GM19324 (cell line): Measurements from ENCODE around the gene PACRGL.

Experiments
- ATAC-seq: cut with Tn5 transposase; IDR thresholded peaks from one replicate; pipeline ENCODE4 v1.9.1; 2021; ENCODE audit warnings: mild to moderate bottlenecking, moderate library complexity; ENCODE audit not compliant: unreplicated experiment, low FRiP score

The PACRGL gene

DNA sequence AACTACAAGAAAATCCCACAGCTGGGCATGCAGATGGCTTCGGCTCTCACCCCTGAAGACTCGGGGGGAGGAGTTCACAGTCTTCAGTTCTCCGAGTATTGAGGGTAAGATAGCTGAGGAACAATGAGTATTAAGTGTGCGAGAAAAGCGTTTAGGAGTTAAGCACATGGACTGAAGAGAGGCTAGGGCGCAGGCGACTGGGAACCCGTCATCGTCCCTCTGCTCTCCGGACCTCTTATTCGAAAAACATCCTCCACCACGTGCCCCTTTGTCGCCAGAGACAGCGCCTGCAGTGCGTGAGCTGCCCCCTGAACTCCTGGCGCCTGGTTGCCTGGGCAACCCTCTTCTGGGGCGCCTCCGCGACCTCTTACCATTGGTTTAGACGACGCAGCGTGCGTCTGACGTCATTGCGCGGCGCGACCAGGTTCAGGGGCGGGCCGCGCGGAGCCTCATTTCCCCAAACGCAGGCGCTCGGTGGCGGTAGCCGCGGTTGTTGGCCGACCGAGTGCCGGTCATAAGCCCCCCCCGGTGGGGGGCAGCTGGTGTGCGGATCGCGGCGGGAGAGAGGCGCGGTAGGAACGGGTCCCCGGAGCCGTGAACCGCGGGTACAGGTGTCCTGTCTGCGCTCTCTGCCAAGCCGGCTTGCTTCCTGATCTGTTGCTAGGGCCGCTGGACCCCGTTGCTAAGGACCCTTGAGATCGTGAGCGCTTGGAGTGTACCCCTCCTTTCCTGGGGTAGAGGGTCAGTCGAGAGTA lies at the start of gene PACRGL:
PACRGL (plus strand) TSS at position 452 of the 755 bp plus-strand sequence. CDS start 4,024 bp downstream, outside the sequence.
- ATAC-seq = peak; percentile 100

- ATAC-seq = no peak
Measured at GRCh38 chr4:20652226-20652885, 47.9 kb upstream of the PACRGL start.

GRCh38 chr4:20658456-20658855 lies 41.8 kb upstream of the PACRGL start:
- no peak for ATAC-seq

- no peak for ATAC-seq
Measured at GRCh38 chr4:20662851-20663250, 37.4 kb upstream of the PACRGL start.

DNA sequence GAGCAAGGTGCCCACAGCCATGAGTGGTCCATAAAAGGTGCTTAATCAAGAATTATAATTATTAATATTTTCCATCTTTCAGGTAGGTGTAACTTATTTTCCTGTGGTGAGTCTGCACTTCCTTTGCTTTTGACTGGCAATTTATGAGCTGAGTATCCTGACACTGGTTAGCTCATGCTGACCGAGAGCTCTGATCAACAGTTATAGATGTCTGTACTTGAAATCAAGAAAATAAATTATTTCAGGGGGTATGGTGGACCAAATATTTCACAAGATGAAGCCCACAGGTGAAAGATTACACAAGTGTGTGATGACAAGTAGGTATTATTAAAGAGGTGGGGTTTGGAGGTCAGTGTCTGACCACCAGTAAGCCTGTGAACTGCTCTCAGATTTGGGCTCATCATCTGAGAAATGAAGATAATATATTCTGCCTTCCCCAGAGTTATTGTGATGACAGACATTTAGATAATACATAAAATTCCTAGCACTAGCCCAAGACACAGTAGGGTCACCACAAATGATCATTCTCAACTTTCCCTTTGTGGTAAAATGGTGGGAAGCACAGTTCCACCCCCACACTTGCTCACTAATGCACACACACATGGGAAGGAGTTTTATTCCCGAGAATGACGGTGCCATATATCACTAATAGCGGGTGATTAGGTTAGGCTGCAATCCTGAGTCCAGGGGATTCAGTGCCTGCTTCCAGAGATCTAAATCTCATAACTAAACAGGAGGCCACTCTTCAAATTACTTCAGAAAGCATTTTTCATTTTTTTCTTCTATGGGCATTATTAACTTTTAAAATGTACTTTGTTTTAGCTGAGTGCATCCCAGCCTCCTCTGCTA lies 34.0 kb upstream of the PACRGL start:
- no peak for ATAC-seq

- no peak for ATAC-seq
Measured at GRCh38 chr4:20672262-20672661, 28.0 kb upstream of the PACRGL start.

DNA sequence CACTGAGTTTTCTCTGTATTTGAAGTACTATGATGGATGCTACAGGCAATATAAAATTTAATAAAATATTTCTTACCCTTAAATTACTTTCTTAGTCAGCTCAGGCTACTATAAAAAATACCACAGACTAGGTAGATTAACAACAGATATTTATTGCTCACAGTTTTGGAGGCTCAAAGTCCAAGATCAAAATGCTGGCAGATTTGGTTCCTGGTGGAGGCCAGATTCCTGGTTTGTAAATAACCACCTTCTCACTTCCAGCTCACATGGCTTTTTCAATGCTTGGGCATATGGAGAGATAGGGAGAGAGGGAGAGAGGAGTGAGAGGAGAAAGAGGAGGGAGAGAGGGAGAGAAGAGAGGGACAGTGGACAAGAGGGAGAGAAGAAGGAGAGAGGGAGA lies 24.5 kb upstream of the PACRGL start:
- no peak for ATAC-seq

- no peak for ATAC-seq
Measured at GRCh38 chr4:20676501-20677197, 23.6 kb upstream of the PACRGL start.

DNA sequence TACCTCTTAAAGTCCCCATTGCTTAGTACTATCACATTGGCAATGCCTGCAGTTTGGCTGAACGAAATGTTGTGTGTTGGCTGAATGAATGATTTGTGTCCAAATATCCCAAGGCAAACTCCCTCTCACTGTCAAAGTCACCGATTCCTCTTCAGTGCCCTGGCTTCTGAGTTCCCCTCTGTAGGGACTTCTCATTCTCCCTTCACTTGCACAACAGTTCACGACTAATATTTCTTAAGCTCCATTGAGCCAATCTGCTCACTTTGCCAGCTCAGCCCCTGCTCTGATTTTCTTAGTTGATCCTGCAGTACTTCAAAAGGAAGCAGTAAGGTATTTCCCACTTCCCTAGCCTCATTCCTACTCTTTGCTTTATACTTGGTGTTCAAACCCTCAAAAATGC lies 21.9 kb upstream of the PACRGL start:
- no peak for ATAC-seq

GRCh38 chr4:20679951-20680350 lies 20.3 kb upstream of the PACRGL start:
- ATAC-seq = no peak

DNA sequence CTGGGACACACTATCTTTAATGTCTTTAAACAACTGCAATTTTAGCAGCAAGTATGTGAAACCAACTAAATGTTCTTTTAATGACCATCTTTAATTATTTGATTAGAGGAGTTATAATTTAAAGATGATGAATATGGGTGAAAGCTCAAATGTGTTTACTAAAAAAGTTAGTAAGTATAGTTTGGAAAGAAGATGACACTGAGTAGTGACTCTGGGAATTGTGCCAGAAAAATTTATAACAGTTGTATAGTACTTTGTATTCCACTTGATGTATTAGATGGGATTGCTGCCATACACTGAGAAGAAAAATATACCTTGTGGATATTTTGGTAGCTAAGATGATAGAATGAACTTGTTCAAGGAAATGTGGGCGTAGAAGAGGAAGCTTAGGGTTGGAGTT lies 19.5 kb upstream of the PACRGL start:
- ATAC-seq = no peak

GRCh38 chr4:20681271-20681670 lies 19.0 kb upstream of the PACRGL start:
- no peak for ATAC-seq

GRCh38 chr4:20682853-20683252 lies 17.4 kb upstream of the PACRGL start:
- no peak for ATAC-seq

GRCh38 chr4:20683766-20684165 lies 16.5 kb upstream of the PACRGL start:
- ATAC-seq = no peak

DNA sequence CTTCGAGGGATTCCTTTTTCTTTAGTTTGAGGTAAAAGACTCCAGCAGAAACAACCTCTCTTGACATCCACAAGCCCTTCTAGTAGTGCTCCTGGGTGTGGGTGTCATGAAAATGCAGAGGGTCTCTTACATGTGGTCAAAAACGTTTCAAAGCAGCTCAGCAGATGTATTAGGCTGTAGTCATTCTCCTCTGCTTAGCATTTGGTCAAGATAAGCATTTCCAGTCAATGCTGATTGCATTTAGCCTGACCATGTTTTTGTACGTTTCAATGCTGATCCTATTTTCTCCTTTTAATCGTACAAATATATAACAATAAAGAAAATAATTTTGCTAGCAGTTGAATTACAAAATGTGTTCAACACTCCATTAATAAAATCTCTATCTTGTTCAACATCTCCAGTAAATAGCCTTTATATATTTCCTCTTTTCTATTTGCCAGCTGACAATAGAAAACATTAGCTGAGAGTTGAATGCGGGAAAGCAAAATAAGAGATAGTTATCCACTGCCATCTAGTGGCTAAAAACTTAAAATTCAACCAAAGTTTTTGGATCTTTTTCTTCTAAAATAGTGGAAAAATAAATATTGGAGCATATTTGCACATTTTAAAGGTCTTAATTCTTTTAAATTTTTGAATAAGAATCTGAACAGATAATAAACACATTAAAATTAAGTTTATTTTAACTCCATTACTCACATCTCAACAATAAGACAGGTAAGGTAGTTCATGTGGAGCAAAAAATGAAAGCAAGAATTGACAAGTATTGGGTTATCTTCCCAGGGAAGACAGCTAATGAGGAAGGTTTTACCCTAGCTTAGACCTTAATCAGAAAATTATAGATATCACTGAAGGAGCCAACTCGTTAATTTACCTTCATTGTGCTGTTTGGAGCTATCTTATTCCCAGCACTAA lies 15.2 kb upstream of the PACRGL start:
- ATAC-seq = no peak

DNA sequence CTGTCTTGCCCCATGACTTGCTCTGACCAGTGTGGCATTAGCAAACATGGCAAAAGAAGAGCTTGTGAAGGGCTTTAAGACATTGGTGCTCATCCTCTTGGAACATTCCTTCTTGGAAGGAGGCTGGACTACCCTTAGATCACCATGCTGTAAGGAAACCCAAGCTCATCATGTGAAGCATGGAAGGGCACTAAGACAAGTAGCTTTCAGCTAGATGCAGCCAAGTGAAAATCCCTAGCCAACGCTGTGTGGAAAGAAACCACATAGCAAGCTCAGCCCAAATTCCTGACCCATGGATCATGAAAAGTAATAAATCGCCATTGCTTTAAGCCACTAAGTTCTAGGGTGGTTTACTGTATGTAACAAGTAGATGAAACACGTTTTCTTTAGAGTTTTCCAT lies 12.4 kb upstream of the PACRGL start:
- ATAC-seq = no peak

GRCh38 chr4:20696815-20697214 lies 3.4 kb upstream of the PACRGL start:
- ATAC-seq = no peak

- no peak for ATAC-seq
Measured at GRCh38 chr4:20698382-20698781, 1.9 kb upstream of the PACRGL start.

DNA sequence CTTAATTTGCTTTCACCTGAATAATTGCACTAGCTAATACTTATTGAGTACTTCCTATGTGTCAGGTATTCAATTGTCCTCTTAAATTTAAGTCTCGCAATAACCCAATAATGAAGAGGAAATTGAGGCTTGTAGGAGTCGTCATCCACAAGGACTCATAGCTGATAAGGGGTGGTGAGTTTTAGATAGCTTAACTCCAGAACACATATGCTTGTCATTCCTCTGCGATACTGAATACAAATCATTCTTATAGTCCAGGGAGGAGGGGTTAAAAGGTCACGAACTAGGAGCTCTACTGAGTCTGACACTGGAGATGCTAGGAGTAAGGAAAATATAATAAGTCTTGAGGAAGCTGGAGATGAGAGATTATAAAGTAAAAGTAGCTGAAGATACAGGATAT lies 1.4 kb upstream of the PACRGL start:
- ATAC-seq = no peak

DNA sequence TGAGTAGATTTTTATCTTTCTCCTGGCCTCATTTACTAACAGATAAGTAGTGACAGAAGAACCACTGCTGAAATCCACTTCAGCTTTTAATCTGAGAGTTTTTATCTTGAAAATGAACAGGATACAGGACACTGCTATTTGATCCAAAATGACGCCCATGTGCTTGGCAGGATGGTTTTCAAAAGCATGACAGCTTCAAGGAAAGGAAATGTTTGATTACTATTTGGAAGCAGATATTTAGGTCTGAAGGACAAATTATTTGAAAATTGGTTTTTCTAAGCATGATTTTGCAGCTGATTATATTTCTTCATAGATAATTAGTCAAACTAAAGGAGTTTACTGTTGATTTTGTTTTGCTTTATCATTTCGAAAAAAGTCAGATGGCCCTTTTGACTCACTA lies 11.1 kb downstream of the PACRGL start:
- ATAC-seq = no peak
